Ishikawa (cell line): ENCODE data around the gene BTBD7.

Experiments
- CEBPB ChIP-seq: IDR thresholded peaks from 2 replicates; pipeline ENCODE4 v1.6.1; 2012
- CREB1 ChIP-seq: IDR thresholded peaks from 2 replicates; pipeline ENCODE4 v1.6.1; 2012; ENCODE audit warnings: low read depth
- EGR1 ChIP-seq: IDR thresholded peaks from 2 replicates; pipeline ENCODE4 v1.6.1; 2012
- EP300 ChIP-seq: IDR thresholded peaks from 2 replicates; pipeline ENCODE4 v1.6.1; 2012; ENCODE audit warnings: borderline replicate concordance
- MAX ChIP-seq: IDR thresholded peaks from 2 replicates; pipeline ENCODE4 v1.6.1; 2012
- NFIC ChIP-seq: IDR thresholded peaks from 2 replicates; pipeline ENCODE4 v1.6.1; 2012
- RAD21 ChIP-seq: IDR thresholded peaks from 2 replicates; pipeline ENCODE4 v1.6.1; 2012; ENCODE audit warnings: low read depth
- REST ChIP-seq: IDR thresholded peaks from 2 replicates; pipeline ENCODE4 v1.6.1; 2012; ENCODE audit warnings: low read depth, mild to moderate bottlenecking
- TAF1 ChIP-seq: IDR thresholded peaks from 2 replicates; pipeline ENCODE4 v1.6.1; 2012; ENCODE audit warnings: low read depth, mild to moderate bottlenecking
- TCF12 ChIP-seq: IDR thresholded peaks from 2 replicates; pipeline ENCODE4 v1.6.1; 2012; ENCODE audit warnings: low read depth
- YY1 ChIP-seq: IDR thresholded peaks from 2 replicates; pipeline ENCODE4 v1.6.1; 2012; ENCODE audit warnings: low read depth
- ZBTB7A ChIP-seq: IDR thresholded peaks from 2 replicates; pipeline ENCODE4 v1.6.1; 2012; ENCODE audit warnings: low read depth
- TF ChIP-seq, protein P1 (sequence below): IDR thresholded peaks from 2 replicates; pipeline ENCODE4 v1.6.1; 2012

- no peak for TF ChIP-seq YY1
- TF ChIP-seq EGR1: no peak
- no peak for TF ChIP-seq TAF1
- no peak for TF ChIP-seq RAD21
- TF ChIP-seq CEBPB: no peak
- TF ChIP-seq CREB1: no peak
- TF ChIP-seq MAX: no peak
- TF ChIP-seq EP300: no peak
- TF ChIP-seq TCF12: no peak
- no peak for TF ChIP-seq REST
- no peak for TF ChIP-seq NFIC
- TF ChIP-seq, protein P1, sequence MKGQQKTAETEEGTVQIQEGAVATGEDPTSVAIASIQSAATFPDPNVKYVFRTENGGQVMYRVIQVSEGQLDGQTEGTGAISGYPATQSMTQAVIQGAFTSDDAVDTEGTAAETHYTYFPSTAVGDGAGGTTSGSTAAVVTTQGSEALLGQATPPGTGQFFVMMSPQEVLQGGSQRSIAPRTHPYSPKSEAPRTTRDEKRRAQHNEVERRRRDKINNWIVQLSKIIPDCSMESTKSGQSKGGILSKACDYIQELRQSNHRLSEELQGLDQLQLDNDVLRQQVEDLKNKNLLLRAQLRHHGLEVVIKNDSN: no peak
- TF ChIP-seq ZBTB7A: no peak
These were observed 37.0 kb upstream of the BTBD7 start for GRCh38 chr14:93369713-93370266.
